Spleen (tissue), 11 donors: ENCODE measurements around the gene LIN37. TPM values are rescaled to one million over a fixed set of nuclear protein-coding genes. Genes with fewer than 3 reads are reported as not detected.
A peak's percentile ranks its signal among the peaks of the same experiment; 100 is the strongest.

Experiments
- DNase-seq: peaks from one replicate; pipeline ENCODE4 v3.0.0-alpha.2; 2020
- H3K27ac ChIP-seq, 8 donors: fragments of 200-600 bp; sonication (generic) in 7 of 8; 1 replicate in 4 of 8; 2 replicates in 4 of 8; pipeline versions ENCODE4 v1.5.0 to v1.8.0; 2016 to 2021; ENCODE audit warnings: inconsistent platforms in 4 of 8, mild to moderate bottlenecking in 4 of 8, moderate library complexity in 1 of 8
- H3K27me3 ChIP-seq, 7 donors: fragments of 200-600 bp; sonication (generic) in 6 of 7; replicated peaks in 1 of 7; 1 replicate in 4 of 7; 2 replicates in 3 of 7; pipeline versions ENCODE4 v1.5.0 to v1.8.0; 2016 to 2021; ENCODE audit warnings: inconsistent platforms in 3 of 7, mild to moderate bottlenecking in 1 of 7
- H3K36me3 ChIP-seq, 6 donors: fragments of 200-600 bp; sonication (generic) in 5 of 6; 1 replicate in 4 of 6; 2 replicates in 2 of 6; pipeline versions ENCODE4 v1.5.0 to v1.8.0; 2016 to 2021; ENCODE audit warnings: inconsistent platforms in 2 of 6
- H3K4me1 ChIP-seq, 6 donors: fragments of 200-600 bp; sonication (generic) in 5 of 6; 1 replicate in 3 of 6; 2 replicates in 3 of 6; pipeline versions ENCODE4 v1.5.0 to v1.8.0; 2016 to 2021; ENCODE audit warnings: inconsistent platforms in 3 of 6
- H3K4me3 ChIP-seq, 8 donors: fragments of 200-600 bp; sonication (generic) in 7 of 8; 1 replicate in 4 of 8; 2 replicates in 4 of 8; pipeline versions ENCODE4 v1.5.0 to v1.8.0; 2016 to 2021; ENCODE audit warnings: inconsistent platforms in 4 of 8, mild to moderate bottlenecking in 4 of 8, moderate library complexity in 2 of 8
- H3K9me3 ChIP-seq, 8 donors: fragments of 200-600 bp; sonication (generic) in 7 of 8; 1 replicate in 4 of 8; 2 replicates in 4 of 8; pipeline versions ENCODE4 v1.5.0 to v1.8.0; 2016 to 2021; ENCODE audit warnings: inconsistent platforms in 4 of 8
- POLR2A ChIP-seq, 3 donors: fragments of 450-650 bp; IDR thresholded peaks; one replicate each; pipeline ENCODE4 v1.5.1; 2017; ENCODE audit warnings: antibody characterized with exemption in 3 of 3, mild to moderate bottlenecking in 1 of 3
- POLR2AphosphoS5 ChIP-seq, 3 donors: sonication (generic); formaldehyde crosslinking; IDR thresholded peaks; one replicate each; pipeline ENCODE4 v1.5.1; 2017; ENCODE audit warnings: antibody characterized with exemption in 3 of 3
- WGBS, 5 donors: extraction: QIAGEN DNeasy Blood & Tissue Kit in 3 of 5; methylation state at CpG; one replicate each; pipeline versions ENCODE4 v1.1.5 to v1.1.7; 2013 to 2018; 5-methylcytosine and 5-hydroxymethylcytosine counted together
- intact Hi-C: fragments of 100-400 bp; cut with DNase I; formaldehyde crosslinking; loops from one replicate; pipeline ENCODE4 v1.15.0; 2023; ENCODE audit warnings: low total_unique reads
- polyA plus RNA-seq, 3 donors: library from polyadenylated mRNA; stranded (reverse); fragments of 200-250 nt; gene quantifications; one replicate each; pipeline ENCODE4 v1.2.1, GENCODE V29; 2013
- total RNA-seq, 7 donors: library from RNA; depleted of rRNA in 3 of 7; stranded (reverse); fragments of >200 nt in 3 of 7; fragmentation: NEBNext Ultra II Directional in 4 of 7; extraction: Animal tissue kit (Norgen Biotek cat#: 25700) in 4 of 7; gene quantifications; one replicate each; pipeline versions ENCODE4 v1.1.0 to v1.2.1, GENCODE V29; 2016 to 2021
- TF ChIP-seq, protein P1 (sequence below), 11 experiments: fragments of 200-600 bp in 7 of 11; fragments of 450-650 bp in 4 of 11; sonication (generic) in 4 of 11; IDR thresholded peaks in 8 of 11; conservative IDR thresholded peaks in 3 of 11; 1 replicate in 7 of 11; 2 replicates in 4 of 11; pipeline versions ENCODE4 v1.4.0 to v1.8.0; 2016 to 2021; ENCODE audit warnings: antibody characterized with exemption in 11 of 11, inconsistent platforms in 4 of 11, mild to moderate bottlenecking in 1 of 11
- donor health status: healthy with polysubstance abuse.
- donor health status: DM: no; HTN: no; CAD: no; lungs with moderate emphysema.
- donor health status: DM: no; HTN: no; CAD: no.
- donor health status: Bipolar disorder and iron deficiency.
- donor health status: healthy.
- donor health status: DM: no; HTN: no; CAD: no.
- donor health status: DM: yes; HTN: yes; CAD: no.

The LIN37 gene
- total and polyA plus RNA-seq, 10 donors, result 7.0 to 28.5 (median 14.2) TPM

DNA sequence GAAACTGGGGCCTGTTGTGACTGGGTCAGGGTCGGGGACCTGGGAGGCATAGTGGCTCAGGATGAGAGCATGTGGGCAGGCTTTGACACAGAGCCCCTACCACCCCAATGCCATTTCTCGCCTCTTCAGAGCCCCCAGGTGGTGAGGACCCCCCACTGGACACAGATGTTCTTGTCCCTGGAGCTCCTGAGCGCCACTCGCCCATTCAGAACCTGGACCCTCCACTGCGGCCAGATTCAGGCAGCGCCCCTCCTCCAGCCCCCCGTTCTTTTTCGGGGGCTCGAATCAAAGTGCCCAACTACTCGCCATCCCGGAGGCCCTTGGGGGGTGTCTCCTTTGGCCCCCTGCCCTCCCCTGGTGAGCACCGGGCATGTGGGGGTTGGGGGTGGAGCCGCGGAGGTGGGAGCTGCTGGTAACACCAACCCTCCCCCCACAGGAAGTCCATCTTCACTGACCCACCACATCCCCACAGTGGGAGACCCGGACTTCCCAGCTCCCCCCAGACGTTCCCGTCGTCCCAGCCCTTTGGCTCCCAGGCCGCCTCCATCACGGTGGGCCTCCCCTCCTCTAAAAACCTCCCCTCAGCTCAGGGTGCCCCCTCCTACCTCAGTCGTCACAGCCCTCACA is 16.5 kb upstream of the LIN37 start:
- DNase-seq, result no peak
- WGBS, 5 donors, result 87 to 92% (median 89%) methylated on average over 20 to 21 of the region's 21 CpGs

DNA sequence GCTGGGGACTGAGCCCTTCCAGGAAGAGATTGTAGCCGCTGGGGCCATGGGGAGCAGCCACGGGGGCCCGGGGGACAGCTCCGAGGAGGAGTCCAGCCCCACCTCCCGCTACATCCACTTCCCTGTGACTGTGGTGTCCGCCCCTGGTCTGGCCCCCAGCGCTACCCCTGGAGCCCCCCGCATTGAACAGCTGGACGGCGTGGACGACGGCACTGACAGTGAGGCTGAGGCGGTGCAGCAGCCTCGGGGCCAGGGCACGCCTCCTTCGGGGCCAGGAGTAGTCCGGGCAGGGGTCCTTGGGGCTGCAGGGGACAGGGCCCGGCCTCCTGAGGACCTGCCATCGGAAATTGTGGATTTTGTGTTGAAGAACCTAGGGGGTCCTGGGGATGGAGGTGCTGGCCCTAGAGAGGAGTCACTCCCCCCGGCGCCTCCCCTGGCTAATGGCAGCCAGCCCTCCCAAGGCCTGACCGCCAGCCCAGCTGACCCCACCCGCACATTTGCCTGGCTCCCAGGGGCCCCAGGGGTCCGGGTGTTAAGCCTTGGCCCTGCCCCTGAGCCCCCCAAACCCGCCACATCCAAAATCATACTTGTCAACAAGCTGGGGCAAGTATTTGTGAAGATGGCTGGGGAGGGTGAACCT is 15.7 kb upstream of the LIN37 start:
- WGBS, 5 donors, result 91 to 98% (median 92%) methylated on average over 17 to 25 of the region's 25 CpGs
- H3K4me3 ChIP-seq, result no peak overlapping the region
- H3K9me3 ChIP-seq, result no peaks in the 10 kb centered on the region
- no peak overlapping the region for H3K27ac ChIP-seq
- no peak for DNase-seq
- no peaks in the 10 kb centered on the region for H3K27me3 ChIP-seq
- peaks cover 0 to 14% (median 2%) of the 10 kb centered on the region in 6 donors for H3K4me1 ChIP-seq
- intact Hi-C loops, result no loop called here
- TF ChIP-seq, protein P1, sequence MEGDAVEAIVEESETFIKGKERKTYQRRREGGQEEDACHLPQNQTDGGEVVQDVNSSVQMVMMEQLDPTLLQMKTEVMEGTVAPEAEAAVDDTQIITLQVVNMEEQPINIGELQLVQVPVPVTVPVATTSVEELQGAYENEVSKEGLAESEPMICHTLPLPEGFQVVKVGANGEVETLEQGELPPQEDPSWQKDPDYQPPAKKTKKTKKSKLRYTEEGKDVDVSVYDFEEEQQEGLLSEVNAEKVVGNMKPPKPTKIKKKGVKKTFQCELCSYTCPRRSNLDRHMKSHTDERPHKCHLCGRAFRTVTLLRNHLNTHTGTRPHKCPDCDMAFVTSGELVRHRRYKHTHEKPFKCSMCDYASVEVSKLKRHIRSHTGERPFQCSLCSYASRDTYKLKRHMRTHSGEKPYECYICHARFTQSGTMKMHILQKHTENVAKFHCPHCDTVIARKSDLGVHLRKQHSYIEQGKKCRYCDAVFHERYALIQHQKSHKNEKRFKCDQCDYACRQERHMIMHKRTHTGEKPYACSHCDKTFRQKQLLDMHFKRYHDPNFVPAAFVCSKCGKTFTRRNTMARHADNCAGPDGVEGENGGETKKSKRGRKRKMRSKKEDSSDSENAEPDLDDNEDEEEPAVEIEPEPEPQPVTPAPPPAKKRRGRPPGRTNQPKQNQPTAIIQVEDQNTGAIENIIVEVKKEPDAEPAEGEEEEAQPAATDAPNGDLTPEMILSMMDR (IDR thresholded peaks at IDR 0.05 in 8 of 11, conservative IDR thresholded peaks at IDR 0.05 in 3 of 11), result no peak
- TF ChIP-seq POLR2A (IDR thresholded peaks at IDR 0.05), result no peak
- peak in 2 of 3 donors; percentile 39 to 65 for TF ChIP-seq POLR2AphosphoS5 (IDR thresholded peaks at IDR 0.05)
- H3K36me3 ChIP-seq, result peaks cover 0 to 100% (median 100%) of the 10 kb centered on the region in 6 donors

More for the DNA sequence above, 16.5 kb upstream of the LIN37 start:
- intact Hi-C loops, result no loop called here
- peaks cover 0 to 6% (median 0%) of the 10 kb centered on the region in 6 donors for H3K4me1 ChIP-seq
- no peaks in the 10 kb centered on the region for H3K27me3 ChIP-seq
- no peak overlapping the region for H3K27ac ChIP-seq
- TF ChIP-seq, protein P1 (IDR thresholded peaks at IDR 0.05 in 8 of 11, conservative IDR thresholded peaks at IDR 0.05 in 3 of 11), result no peak
- TF ChIP-seq POLR2AphosphoS5 (IDR thresholded peaks at IDR 0.05) (no peak), POLR2A (IDR thresholded peaks at IDR 0.05) (no peak)
- H3K36me3 ChIP-seq, result peaks cover 0 to 100% (median 100%) of the 10 kb centered on the region in 6 donors
- no peak overlapping the region for H3K4me3 ChIP-seq
- no peaks in the 10 kb centered on the region for H3K9me3 ChIP-seq

DNA sequence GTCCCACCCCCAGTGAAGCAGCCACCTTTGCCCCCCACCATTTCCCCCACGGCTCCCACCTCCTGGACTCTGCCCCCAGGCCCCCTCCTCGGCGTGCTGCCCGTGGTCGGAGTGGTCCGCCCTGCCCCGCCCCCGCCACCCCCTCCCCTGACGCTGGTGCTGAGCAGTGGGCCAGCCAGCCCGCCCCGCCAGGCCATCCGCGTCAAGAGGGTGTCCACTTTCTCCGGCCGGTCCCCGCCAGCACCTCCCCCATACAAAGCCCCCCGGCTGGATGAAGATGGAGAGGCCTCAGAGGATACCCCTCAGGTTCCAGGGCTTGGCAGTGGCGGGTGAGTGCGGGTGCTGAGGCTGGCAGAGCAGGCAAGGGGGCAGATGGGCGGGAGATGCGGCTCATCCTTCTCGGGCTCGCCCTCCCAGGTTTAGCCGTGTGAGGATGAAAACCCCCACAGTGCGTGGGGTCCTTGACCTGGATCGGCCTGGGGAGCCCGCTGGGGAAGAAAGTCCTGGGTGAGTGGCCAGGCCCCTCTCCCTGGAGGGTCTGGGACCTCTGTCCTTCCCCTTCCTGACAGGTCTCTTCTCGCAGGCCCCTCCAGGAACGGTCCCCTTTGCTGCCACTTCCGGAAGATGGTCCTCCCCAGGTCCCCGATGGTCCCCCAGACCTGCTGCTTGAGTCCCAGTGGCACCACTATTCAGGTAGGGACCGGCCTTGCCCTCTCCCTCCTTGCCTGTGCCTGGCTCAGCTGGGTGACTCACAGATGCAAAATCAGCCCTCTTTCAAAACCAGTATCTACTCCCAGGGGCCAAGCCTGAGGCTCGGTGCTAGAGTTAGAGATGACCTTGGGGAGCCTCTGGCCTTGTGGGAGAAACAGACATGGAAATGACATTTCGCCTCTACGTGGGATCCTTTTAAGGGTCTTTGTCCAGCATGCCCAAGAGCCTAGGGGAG is 14.9 kb upstream of the LIN37 start:
- no peak for DNase-seq
- no peaks in the 10 kb centered on the region for H3K27me3 ChIP-seq
- intact Hi-C loops, result no loop called here
- H3K36me3 ChIP-seq, result peaks cover 0 to 100% (median 100%) of the 10 kb centered on the region in 6 donors
- H3K27ac ChIP-seq, result peak overlapping the region in 1 of 8 donors; percentile 6
- H3K4me3 ChIP-seq, result no peak overlapping the region
- WGBS, 5 donors, result 90 to 93% (median 91%) methylated on average over 21 to 35 of the region's 35 CpGs
- peaks cover 0 to 17% (median 2%) of the 10 kb centered on the region in 6 donors for H3K4me1 ChIP-seq
- no peaks in the 10 kb centered on the region for H3K9me3 ChIP-seq
- no peak for TF ChIP-seq POLR2A (IDR thresholded peaks at IDR 0.05)
- peak in 2 of 3 donors; percentile 21 to 45 for TF ChIP-seq POLR2AphosphoS5 (IDR thresholded peaks at IDR 0.05)
- TF ChIP-seq, protein P1 (IDR thresholded peaks at IDR 0.05 in 8 of 11, conservative IDR thresholded peaks at IDR 0.05 in 3 of 11), result no peak
